NCI-H146 treated with DMSO at 0.1 percent for 48 hours (cell line): Measurements from ENCODE around the gene RNU5B-1.

Source experiments
- DNase-seq: peaks from one replicate; lab custom pipeline; 2025; ENCODE audit not compliant: unreplicated experiment; lab: John Stamatoyannopoulos, UW

RNU5B-1 gene

GRCh38 chr15:65287520-65287855, 17.0 kb upstream of the RNU5B-1 start:
- DNase-seq, result no peak

GRCh38 chr15:65289261-65289854, 15.1 kb upstream of the RNU5B-1 start:
- DNase-seq, result no peak

- no peak for DNase-seq
Measured at GRCh38 chr15:65290228-65290627, 14.2 kb upstream of the RNU5B-1 start.

- DNase-seq, result no peak
Measured at GRCh38 chr15:65292938-65293518, 11.4 kb upstream of the RNU5B-1 start.

- DNase-seq, result no peak
Measured at GRCh38 chr15:65298731-65299130, 5.7 kb upstream of the RNU5B-1 start.

- no peak for DNase-seq
Measured at GRCh38 chr15:65300924-65301441, 3.5 kb upstream of the RNU5B-1 start.

GRCh38 chr15:65302061-65302460, 2.4 kb upstream of the RNU5B-1 start:
- no peak for DNase-seq

GRCh38 chr15:65303687-65304380, 643 bp upstream of the RNU5B-1 start:
- DNase-seq, result peak; percentile 23

GRCh38 chr15:65305150-65305758, 777 bp downstream of the RNU5B-1 start:
- DNase-seq, result no peak

GRCh38 chr15:65305776-65306175, 1.3 kb downstream of the RNU5B-1 start:
- no peak for DNase-seq

- DNase-seq, result no peak
Measured at GRCh38 chr15:65306551-65306950, 2.1 kb downstream of the RNU5B-1 start.

- no peak for DNase-seq
Measured at GRCh38 chr15:65307978-65308377, 3.5 kb downstream of the RNU5B-1 start.

- DNase-seq, result no peak
Measured at GRCh38 chr15:65309882-65310418, 5.5 kb downstream of the RNU5B-1 start.

GRCh38 chr15:65310431-65311137, 6.1 kb downstream of the RNU5B-1 start:
- no peak for DNase-seq

GRCh38 chr15:65311760-65312159, 7.3 kb downstream of the RNU5B-1 start:
- DNase-seq, result no peak

GRCh38 chr15:65312400-65312916, 8.0 kb downstream of the RNU5B-1 start:
- DNase-seq, result no peak

GRCh38 chr15:65318870-65319356, 14.4 kb downstream of the RNU5B-1 start:
- peak; percentile 52 for DNase-seq

- DNase-seq, result no peak
Measured at GRCh38 chr15:65323071-65323511, 18.6 kb downstream of the RNU5B-1 start.

- DNase-seq, result no peak
Measured at GRCh38 chr15:65326117-65326526, 21.6 kb downstream of the RNU5B-1 start.

- no peak for DNase-seq
Measured at GRCh38 chr15:65326818-65327217, 22.3 kb downstream of the RNU5B-1 start.
